Testis (tissue), 3 donors: Measurements from ENCODE around the gene SEC14L1. TPM values are rescaled to one million over a fixed set of nuclear protein-coding genes. Genes with fewer than 3 reads are reported as not detected.

Experiments used
- DNase-seq: peaks from one replicate; pipeline ENCODE4 v3.0.0-alpha.2; 2019
- H3K27ac ChIP-seq, 2 donors: fragments of 200-600 bp; sonication (generic); one replicate each; pipeline ENCODE4 v1.5.1; 2019
- H3K27me3 ChIP-seq: fragments of 200-600 bp; sonication (generic); one replicate; pipeline ENCODE4 v1.5.1; 2019
- H3K36me3 ChIP-seq: fragments of 200-600 bp; sonication (generic); one replicate; pipeline ENCODE4 v1.5.1; 2017; ENCODE audit warnings: low read depth; ENCODE audit errors: missing control alignments
- H3K4me1 ChIP-seq: fragments of 200-600 bp; sonication (generic); one replicate; pipeline ENCODE4 v1.5.1; 2019
- H3K4me3 ChIP-seq, 2 donors: fragments of 200-600 bp; sonication (generic); one replicate each; pipeline ENCODE4 v1.5.1; 2017 to 2019
- H3K9me3 ChIP-seq: fragments of 200-600 bp; sonication (generic); one replicate; pipeline ENCODE4 v1.5.1; 2017
- POLR2A ChIP-seq: fragments of 450-650 bp; IDR thresholded peaks from one replicate; pipeline ENCODE4 v1.6.1; 2017; ENCODE audit warnings: antibody characterized with exemption, mild to moderate bottlenecking, moderate library complexity
- WGBS, 2 donors: methylation state at CpG; one replicate each; pipeline ENCODE4 v1.1.5; 2018; 5-methylcytosine and 5-hydroxymethylcytosine counted together
- intact Hi-C: fragments of 100-400 bp; cut with DNase I; formaldehyde crosslinking; loops from one replicate; pipeline ENCODE4 v1.15.1; 2023; ENCODE audit warnings: low total_unique reads
- polyA plus RNA-seq: library from polyadenylated mRNA; stranded (reverse); fragments of 350-450 nt; fragmentation: Illumina TruSeq; extraction: RNeasy Lipid Tissue Mini Kit (QIAGEN cat#74804); gene quantifications from one replicate; pipeline ENCODE4 v1.2.3, GENCODE V29; 2014; ENCODE audit warnings: low read depth, low replicate concordance; ENCODE audit not compliant: insufficient read depth
- total RNA-seq, 2 donors: library from RNA; depleted of rRNA; stranded (reverse); fragments of >200 nt; gene quantifications; one replicate each; pipeline ENCODE4 v1.2.3, GENCODE V29; 2016
- TF ChIP-seq, protein P1 (sequence below), 3 experiments: fragments of 450-650 bp in 2 of 3; fragments of 200-600 bp in 1 of 3; sonication (generic) in 1 of 3; IDR thresholded peaks; one replicate each; pipeline ENCODE4 v1.5.1; 2016 to 2019; ENCODE audit warnings: antibody characterized with exemption in 3 of 3, mild to moderate bottlenecking in 2 of 3, moderate library complexity in 1 of 3

Gene SEC14L1
- total and polyA plus RNA-seq, 3 donors from 2014 or later, result 143 to 262 (median 240) TPM

DNA sequence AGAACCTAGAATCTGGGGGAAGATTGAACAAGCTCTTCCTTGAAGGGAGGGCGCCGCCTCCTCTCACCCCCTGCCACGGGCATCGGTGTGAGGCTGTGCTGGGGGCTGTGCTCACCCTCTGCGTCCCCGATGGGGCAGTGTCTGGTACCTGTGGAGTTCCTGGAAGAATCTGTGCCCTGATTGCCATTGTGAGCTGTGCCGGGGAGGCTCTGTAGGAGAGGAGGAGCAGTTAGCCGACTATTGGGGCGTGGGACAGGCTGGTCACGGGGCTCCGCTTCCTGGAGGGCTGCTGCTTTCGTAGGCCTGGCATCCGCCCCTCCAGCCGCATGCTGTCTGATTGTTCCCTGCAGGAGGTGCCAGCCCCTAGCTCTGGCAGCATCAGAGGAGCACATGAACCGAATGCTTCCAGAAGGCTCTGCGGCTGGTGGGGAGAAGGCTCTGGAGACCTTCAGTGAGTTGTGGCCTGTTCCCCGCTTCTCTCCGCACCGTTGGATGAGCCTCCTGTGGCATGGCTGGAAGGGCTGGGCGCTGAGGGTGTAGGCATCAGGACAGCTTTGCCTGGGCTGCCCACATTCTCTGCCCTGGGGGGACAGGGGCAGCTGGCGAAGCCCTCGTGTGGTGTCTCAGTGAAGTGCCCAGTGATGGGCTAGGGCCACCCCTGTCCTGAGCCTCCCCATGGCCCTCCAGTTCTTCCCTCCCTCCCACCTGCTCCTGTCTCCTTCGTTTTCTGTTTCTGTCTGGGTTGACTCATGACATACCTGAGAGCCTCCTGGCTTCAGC is 86.9 kb downstream of the SEC14L1 start:
- TF ChIP-seq, protein P1, sequence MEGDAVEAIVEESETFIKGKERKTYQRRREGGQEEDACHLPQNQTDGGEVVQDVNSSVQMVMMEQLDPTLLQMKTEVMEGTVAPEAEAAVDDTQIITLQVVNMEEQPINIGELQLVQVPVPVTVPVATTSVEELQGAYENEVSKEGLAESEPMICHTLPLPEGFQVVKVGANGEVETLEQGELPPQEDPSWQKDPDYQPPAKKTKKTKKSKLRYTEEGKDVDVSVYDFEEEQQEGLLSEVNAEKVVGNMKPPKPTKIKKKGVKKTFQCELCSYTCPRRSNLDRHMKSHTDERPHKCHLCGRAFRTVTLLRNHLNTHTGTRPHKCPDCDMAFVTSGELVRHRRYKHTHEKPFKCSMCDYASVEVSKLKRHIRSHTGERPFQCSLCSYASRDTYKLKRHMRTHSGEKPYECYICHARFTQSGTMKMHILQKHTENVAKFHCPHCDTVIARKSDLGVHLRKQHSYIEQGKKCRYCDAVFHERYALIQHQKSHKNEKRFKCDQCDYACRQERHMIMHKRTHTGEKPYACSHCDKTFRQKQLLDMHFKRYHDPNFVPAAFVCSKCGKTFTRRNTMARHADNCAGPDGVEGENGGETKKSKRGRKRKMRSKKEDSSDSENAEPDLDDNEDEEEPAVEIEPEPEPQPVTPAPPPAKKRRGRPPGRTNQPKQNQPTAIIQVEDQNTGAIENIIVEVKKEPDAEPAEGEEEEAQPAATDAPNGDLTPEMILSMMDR (IDR thresholded peaks at IDR 0.05), result no peak
- Histone ChIP-seq H3K36me3 (no peaks in the 10 kb centered on the region), H3K9me3 (no peaks in the 10 kb centered on the region), H3K27ac (no peak overlapping the region), H3K4me1 (no peaks in the 10 kb centered on the region), H3K4me3 (no peak overlapping the region), H3K27me3 (no peaks in the 10 kb centered on the region)
- WGBS, 2 donors, result 79 to 91% methylated on average over 2 to 23 of the region's 23 CpGs
- intact Hi-C loops, result no loop called here
- no peak for DNase-seq

DNA sequence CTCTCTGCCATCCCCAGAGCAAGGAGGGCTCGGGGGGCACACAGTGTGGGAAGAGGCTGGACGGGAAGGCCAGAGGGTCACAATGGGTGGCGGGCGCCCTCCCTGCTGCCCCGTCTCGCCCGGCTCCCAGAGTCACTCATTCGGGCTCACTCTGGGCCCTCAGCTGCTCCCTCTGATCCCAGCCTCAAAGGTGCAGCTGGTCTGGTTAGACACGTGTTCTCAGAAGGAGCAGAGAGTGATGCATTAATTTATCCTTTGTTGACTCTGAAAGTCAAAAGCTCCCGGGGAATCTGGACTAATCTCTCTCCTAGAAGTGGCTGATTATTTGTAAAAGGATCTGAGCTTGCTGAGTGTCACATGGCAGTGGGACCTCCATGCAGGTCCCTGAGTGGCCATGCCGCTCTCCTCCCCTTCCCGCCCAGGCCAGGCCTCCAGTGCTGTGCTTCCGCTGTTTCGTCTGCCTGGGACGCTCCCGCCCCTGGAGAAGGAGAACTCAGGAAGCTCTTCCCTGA is 87.5 kb downstream of the SEC14L1 start:
- Histone ChIP-seq H3K27me3 (no peaks in the 10 kb centered on the region), H3K4me1 (no peaks in the 10 kb centered on the region), H3K27ac (no peak overlapping the region), H3K4me3 (no peak overlapping the region), H3K9me3 (no peaks in the 10 kb centered on the region), H3K36me3 (no peaks in the 10 kb centered on the region)
- TF ChIP-seq, protein P1 (IDR thresholded peaks at IDR 0.05), result no peak
- TF ChIP-seq POLR2A, result no peak
- intact Hi-C loops, result no loop called here
- 89 to 90% methylated on average over 15 to 16 of the region's 16 CpGs for WGBS, 2 donors
- no peak for DNase-seq

GRCh38 chr17:77228816-77229215 is 88.0 kb downstream of the SEC14L1 start:
- WGBS, 2 donors, result 88 to 94% methylated on average over 13 of the region's 13 CpGs
- DNase-seq, result no peak
- intact Hi-C loops, result no loop called here
- TF ChIP-seq, protein P1 (IDR thresholded peaks at IDR 0.05), result no peak
- no peak for TF ChIP-seq POLR2A
- no peaks in the 10 kb centered on the region for H3K4me1 ChIP-seq
- no peak overlapping the region for H3K27ac ChIP-seq
- H3K27me3 ChIP-seq, result no peaks in the 10 kb centered on the region
- H3K36me3 ChIP-seq, result no peaks in the 10 kb centered on the region
- no peaks in the 10 kb centered on the region for H3K9me3 ChIP-seq
- no peak overlapping the region for H3K4me3 ChIP-seq

GRCh38 chr17:77229786-77230435 is 89.1 kb downstream of the SEC14L1 start:
- H3K4me1 ChIP-seq, result no peaks in the 10 kb centered on the region
- WGBS, 2 donors, result 96 to 99% methylated on average over 10 to 25 of the region's 25 CpGs
- intact Hi-C loops, result no loop called here

More at GRCh38 chr17:77229786-77230435, 89.1 kb downstream of the SEC14L1 start:
- TF ChIP-seq, protein P1 (IDR thresholded peaks at IDR 0.05), result no peak
- TF ChIP-seq POLR2A, result no peak
- Histone ChIP-seq H3K4me3 (no peak overlapping the region), H3K9me3 (no peaks in the 10 kb centered on the region), H3K27ac (no peak overlapping the region), H3K36me3 (no peaks in the 10 kb centered on the region), H3K27me3 (no peaks in the 10 kb centered on the region)
- DNase-seq, result no peak
